Uterus (tissue), 4 donors: ENCODE measurements around the gene CD22. TPM values are rescaled to one million over a fixed set of nuclear protein-coding genes. Genes with fewer than 3 reads are reported as not detected.

Source experiments
- DNase-seq, 2 donors: peaks; one replicate each; pipeline ENCODE4 v3.0.0-alpha.2; 2019 to 2020
- H3K27ac ChIP-seq, 2 donors: fragments of 200-600 bp; sonication (generic); 1 replicate in 1 of 2; 2 replicates in 1 of 2; pipeline ENCODE4 v1.5.1; 2016 to 2018
- H3K27me3 ChIP-seq, 2 donors: fragments of 200-600 bp; sonication (generic); one replicate each; pipeline ENCODE4 v1.5.1; 2018 to 2019; ENCODE audit warnings: control low read depth in 1 of 2
- H3K36me3 ChIP-seq, 2 donors: fragments of 200-600 bp; sonication (generic); one replicate each; pipeline ENCODE4 v1.5.1; 2019; ENCODE audit warnings: control low read depth in 1 of 2
- H3K4me1 ChIP-seq, 2 donors: fragments of 200-600 bp; sonication (generic); one replicate each; pipeline ENCODE4 v1.5.1; 2018 to 2019; ENCODE audit warnings: control low read depth in 1 of 2
- H3K4me3 ChIP-seq, 2 donors: fragments of 200-600 bp; sonication (generic); 1 replicate in 1 of 2; 2 replicates in 1 of 2; pipeline ENCODE4 v1.5.1; 2018 to 2019; ENCODE audit warnings: mild to moderate bottlenecking in 1 of 2
- H3K9me3 ChIP-seq, 2 donors: fragments of 200-600 bp; sonication (generic); one replicate each; pipeline ENCODE4 v1.5.1; 2019; ENCODE audit warnings: control low read depth in 1 of 2
- CTCF ChIP-seq, 4 experiments: fragments of 200-600 bp in 2 of 4; fragments of 450-650 bp in 2 of 4; sonication (generic) in 2 of 4; IDR thresholded peaks; one replicate each; pipeline ENCODE4 v1.5.1; 2016 to 2019; ENCODE audit warnings: antibody characterized with exemption in 4 of 4, mild to moderate bottlenecking in 2 of 4, moderate library complexity in 1 of 4
- POLR2A ChIP-seq, 2 donors: fragments of 450-650 bp; IDR thresholded peaks; one replicate each; pipeline ENCODE4 v1.6.1; 2016; ENCODE audit warnings: antibody characterized with exemption in 2 of 2, mild to moderate bottlenecking in 1 of 2, moderate library complexity in 1 of 2
- intact Hi-C: fragments of 100-400 bp; cut with DNase I; formaldehyde crosslinking; loops from one replicate; pipeline ENCODE4 v1.15.1; 2023; ENCODE audit warnings: low total_unique reads
- total RNA-seq, 4 donors: library from RNA; depleted of rRNA in 3 of 4; stranded (reverse); fragments of >200 nt in 3 of 4; gene quantifications; one replicate each; pipeline versions ENCODE4 v1.1.0 to v1.2.4, GENCODE V29; 2014 to 2023
- donor health status: DM: yes; HTN: yes; CAD: no.

CD22 gene
- total RNA-seq, 4 donors from 2014 or later = under 0.01 to 9.4 (median 1.3) TPM

- intact Hi-C loops = no loop called here
- no peak for DNase-seq
- Histone ChIP-seq H3K27me3 (no peaks in the 10 kb centered on the region), H3K4me1 (no peaks in the 10 kb centered on the region), H3K36me3 (no peaks in the 10 kb centered on the region), H3K27ac (no peak overlapping the region), H3K9me3 (no peaks in the 10 kb centered on the region), H3K4me3 (no peak overlapping the region)
- no peak for TF ChIP-seq CTCF (IDR thresholded peaks at IDR 0.05)
- TF ChIP-seq POLR2A (IDR thresholded peaks at IDR 0.05) = no peak
Observed at GRCh38 chr19:35362261-35363000, 33.4 kb downstream of the CD22 start.

- H3K9me3 ChIP-seq = no peaks in the 10 kb centered on the region
- TF ChIP-seq POLR2A (IDR thresholded peaks at IDR 0.05) = no peak
- TF ChIP-seq CTCF (IDR thresholded peaks at IDR 0.05) = no peak
- H3K27me3 ChIP-seq = no peaks in the 10 kb centered on the region
- no peak overlapping the region for H3K4me3 ChIP-seq
- H3K36me3 ChIP-seq = no peaks in the 10 kb centered on the region
- intact Hi-C loops = no loop called here
- H3K4me1 ChIP-seq = no peaks in the 10 kb centered on the region
- DNase-seq = no peak
- H3K27ac ChIP-seq = no peak overlapping the region
Observed at GRCh38 chr19:35363001-35363590, 34.1 kb downstream of the CD22 start.

- no peak overlapping the region for H3K4me3 ChIP-seq
- H3K4me1 ChIP-seq = no peaks in the 10 kb centered on the region
- TF ChIP-seq POLR2A (IDR thresholded peaks at IDR 0.05) (no peak), CTCF (IDR thresholded peaks at IDR 0.05) (no peak)
- no peaks in the 10 kb centered on the region for H3K27me3 ChIP-seq
- H3K36me3 ChIP-seq = no peaks in the 10 kb centered on the region
- DNase-seq = no peak
- H3K9me3 ChIP-seq = no peaks in the 10 kb centered on the region
- no peak overlapping the region for H3K27ac ChIP-seq
- intact Hi-C loops = no loop called here
Observed at GRCh38 chr19:35363711-35364425, 34.9 kb downstream of the CD22 start.

- Histone ChIP-seq H3K4me3 (no peak overlapping the region), H3K4me1 (no peaks in the 10 kb centered on the region), H3K27ac (no peak overlapping the region), H3K9me3 (no peaks in the 10 kb centered on the region), H3K36me3 (no peaks in the 10 kb centered on the region), H3K27me3 (no peaks in the 10 kb centered on the region)
- intact Hi-C loops = no loop called here
- TF ChIP-seq CTCF (IDR thresholded peaks at IDR 0.05) (no peak), POLR2A (IDR thresholded peaks at IDR 0.05) (no peak)
- no peak for DNase-seq
Observed at GRCh38 chr19:35365303-35365702, 36.3 kb downstream of the CD22 start.

- TF ChIP-seq POLR2A (IDR thresholded peaks at IDR 0.05) (no peak), CTCF (IDR thresholded peaks at IDR 0.05) (no peak)
- intact Hi-C loops = no loop called here
Observed at GRCh38 chr19:35368378-35368777, 39.4 kb downstream of the CD22 start.

More at GRCh38 chr19:35368378-35368777, 39.4 kb downstream of the CD22 start:
- Histone ChIP-seq H3K9me3 (no peaks in the 10 kb centered on the region), H3K27ac (no peak overlapping the region), H3K36me3 (no peaks in the 10 kb centered on the region), H3K27me3 (no peaks in the 10 kb centered on the region), H3K4me3 (no peak overlapping the region), H3K4me1 (no peaks in the 10 kb centered on the region)
- no peak for DNase-seq
